Astrocyte of the spinal cord (primary cell): ENCODE measurements around the gene OSBPL3.

Source experiments
- DNase-seq: peaks from one replicate; pipeline ENCODE4 v3.0.0; 2011; ENCODE audit warnings: low read depth, low spot score
- H3K4me3 ChIP-seq: 2 replicates; pipeline ENCODE4 v1.5.1; 2011; ENCODE audit warnings: low read depth, mild to moderate bottlenecking, low read length, moderate library complexity
- in situ Hi-C: cut with HindIII; loops from 2 replicates; pipeline ENCODE4 v1.10.0; 2017; ENCODE audit warnings: low sequenced_read_pairs
- TF ChIP-seq, protein P1 (sequence below): IDR thresholded peaks from 2 replicates; pipeline ENCODE4 v1.5.1; 2012; ENCODE audit warnings: low read depth, mild to moderate bottlenecking, low read length, inconsistent platforms

The OSBPL3 gene

DNA sequence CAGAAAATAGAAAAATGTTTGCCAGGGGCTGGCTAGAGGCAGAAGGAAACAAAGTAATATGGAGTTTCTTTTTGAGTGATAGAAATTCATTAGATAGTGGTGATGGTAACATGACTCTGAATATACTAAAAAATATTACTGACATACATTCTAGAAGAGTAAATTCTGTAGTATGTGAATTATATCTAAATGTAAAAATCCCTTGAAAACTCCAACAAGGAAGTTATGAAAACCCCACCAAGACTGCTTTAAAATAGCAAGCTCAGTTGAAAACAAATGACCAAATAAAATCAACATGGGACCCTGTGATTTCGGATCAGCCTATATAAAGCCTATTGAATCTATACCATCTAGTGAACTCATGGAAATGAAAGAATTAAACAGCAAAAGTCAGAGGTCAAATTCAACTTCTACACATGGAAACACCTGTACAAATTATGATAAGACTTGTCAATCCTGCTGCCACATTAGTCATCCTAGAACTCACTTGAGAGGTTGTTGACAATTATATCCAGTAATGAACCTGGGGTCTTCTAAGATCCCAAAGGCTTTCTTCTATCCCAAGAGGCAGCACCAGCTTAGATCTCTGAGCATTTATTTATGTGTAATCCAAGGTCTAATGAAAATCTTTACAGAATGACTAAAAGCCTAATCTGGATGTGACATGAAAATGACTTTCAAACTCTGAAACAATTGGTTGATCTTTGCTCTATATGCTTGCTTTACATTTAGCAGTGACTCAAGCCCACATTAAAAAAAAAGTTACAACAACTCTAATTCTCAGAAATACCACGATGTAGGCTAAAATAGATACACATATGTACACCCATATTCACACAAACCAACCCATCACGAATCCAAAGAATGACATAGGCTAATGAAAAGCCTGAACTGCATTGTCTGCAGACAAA is 59.3 kb downstream of the OSBPL3 start:
- H3K4me3 ChIP-seq, result no peak overlapping the region
- no peak for DNase-seq
- in situ Hi-C loops, result no loop called here
- TF ChIP-seq, protein P1, sequence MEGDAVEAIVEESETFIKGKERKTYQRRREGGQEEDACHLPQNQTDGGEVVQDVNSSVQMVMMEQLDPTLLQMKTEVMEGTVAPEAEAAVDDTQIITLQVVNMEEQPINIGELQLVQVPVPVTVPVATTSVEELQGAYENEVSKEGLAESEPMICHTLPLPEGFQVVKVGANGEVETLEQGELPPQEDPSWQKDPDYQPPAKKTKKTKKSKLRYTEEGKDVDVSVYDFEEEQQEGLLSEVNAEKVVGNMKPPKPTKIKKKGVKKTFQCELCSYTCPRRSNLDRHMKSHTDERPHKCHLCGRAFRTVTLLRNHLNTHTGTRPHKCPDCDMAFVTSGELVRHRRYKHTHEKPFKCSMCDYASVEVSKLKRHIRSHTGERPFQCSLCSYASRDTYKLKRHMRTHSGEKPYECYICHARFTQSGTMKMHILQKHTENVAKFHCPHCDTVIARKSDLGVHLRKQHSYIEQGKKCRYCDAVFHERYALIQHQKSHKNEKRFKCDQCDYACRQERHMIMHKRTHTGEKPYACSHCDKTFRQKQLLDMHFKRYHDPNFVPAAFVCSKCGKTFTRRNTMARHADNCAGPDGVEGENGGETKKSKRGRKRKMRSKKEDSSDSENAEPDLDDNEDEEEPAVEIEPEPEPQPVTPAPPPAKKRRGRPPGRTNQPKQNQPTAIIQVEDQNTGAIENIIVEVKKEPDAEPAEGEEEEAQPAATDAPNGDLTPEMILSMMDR, result no peak

DNA sequence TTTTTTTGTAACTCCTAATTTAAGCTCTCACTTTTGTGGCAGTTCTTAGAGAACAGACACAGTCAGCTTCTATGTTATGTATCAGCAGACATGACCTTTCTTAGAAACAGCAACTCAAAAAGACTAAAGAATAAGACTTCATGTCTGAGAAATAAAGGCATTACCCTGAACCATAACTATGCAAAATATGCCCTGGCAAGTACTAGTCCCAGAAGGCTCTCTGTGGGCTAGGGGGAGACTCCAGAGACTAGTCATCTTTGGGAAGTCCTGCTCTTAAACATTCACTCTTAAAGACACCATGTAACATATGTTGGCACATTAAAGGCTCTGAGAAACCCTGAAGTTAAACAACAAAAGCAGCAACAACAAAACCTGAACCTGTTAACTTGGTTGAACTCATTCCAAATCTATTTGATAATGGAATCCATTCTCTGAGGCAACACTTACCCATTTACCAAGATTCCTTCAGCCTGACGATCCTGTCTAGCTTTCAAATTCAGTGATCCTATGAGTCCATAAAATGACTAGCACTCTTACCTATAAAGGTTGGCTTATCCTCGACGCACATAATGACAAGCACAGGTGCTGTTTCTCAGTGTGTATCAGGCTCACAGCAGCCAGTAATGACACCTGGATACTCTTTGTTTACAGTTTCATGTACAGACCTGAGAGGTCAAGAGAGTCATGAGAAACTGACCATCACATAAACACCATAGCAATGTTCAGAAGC is 62.3 kb downstream of the OSBPL3 start:
- H3K4me3 ChIP-seq, result no peak overlapping the region
- in situ Hi-C loops, result no loop called here
- TF ChIP-seq, protein P1, result no peak
- peak; percentile 82 for DNase-seq

DNA sequence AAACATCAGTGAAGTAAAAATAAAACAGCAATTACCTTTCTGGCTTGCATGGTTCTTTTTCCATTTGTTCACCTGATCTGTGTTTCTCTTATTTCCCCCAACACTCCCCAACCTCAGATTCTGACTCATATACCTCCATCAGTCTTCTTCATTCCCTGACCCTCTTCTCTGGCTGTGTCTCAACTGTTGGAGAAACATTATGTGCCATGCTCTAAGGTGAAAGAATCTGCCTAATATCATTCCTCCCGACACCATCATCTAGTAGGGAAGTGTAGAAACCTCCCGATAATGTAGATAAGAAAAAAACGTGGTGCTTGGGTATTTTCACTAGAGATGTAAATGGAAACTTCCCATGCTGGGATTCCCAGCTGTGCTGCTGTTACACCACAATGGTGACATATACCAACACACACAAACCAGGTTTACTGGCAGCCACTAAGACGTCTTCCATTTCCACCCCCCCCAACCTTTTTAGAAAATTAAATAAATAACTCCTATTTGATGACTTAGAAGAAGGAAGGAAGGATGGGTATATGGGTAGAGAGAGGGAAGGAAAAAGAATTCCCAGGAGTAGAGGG is 63.4 kb downstream of the OSBPL3 start:
- no peak overlapping the region for H3K4me3 ChIP-seq
- no peak for DNase-seq
- TF ChIP-seq, protein P1, result no peak
- in situ Hi-C loops, result no loop called here

DNA sequence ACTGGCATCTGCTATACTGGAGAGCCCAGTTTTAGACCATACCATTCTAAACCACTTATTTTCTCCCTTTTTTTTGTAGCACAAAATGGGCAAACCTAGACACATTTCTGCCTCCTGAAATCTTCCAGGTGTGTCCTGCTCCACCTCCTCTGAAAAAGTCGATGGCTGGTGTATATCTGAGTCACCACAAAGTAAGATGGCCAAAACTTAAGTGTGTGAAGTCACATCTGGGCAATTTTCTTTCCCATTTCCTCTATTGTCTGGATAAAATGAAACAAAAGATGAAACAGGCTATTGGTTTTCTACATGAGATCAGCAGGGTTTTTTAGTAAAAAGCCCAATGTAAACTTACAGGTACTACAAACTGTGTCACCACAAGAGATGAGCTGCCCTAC is 65.5 kb downstream of the OSBPL3 start:
- no peak overlapping the region for H3K4me3 ChIP-seq
- no peak for DNase-seq
- in situ Hi-C loops, result no loop called here
- TF ChIP-seq, protein P1, result no peak

DNA sequence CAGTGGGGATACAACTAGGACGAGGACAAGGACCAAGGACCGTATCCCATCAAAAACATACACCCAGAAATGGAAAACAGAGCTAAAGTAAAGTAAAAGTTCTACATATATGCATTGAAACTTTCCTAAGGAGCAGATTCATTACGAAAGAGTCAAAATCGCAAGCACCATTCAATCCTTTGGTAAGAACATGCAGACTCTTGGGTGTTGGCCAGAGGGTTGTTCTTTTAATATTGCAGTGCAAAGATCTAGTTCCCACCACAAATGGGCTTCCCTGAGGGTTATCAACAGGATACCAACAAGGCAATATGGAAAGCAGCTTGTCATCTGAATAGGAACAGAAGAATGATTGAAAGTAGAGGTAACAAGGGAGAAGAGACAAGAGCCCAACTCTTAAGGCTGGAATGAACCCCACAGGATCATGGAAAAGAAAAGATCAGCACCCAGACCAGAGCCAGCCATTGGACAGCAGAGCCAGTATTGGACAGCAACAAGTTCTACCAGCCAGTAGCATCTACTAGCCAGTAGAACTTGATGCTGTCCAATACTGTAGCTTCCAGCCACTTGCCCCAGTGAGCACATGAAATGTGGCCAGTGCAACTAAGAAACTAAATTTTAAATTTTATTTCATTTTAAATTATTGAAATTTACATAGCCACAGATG is 66.0 kb downstream of the OSBPL3 start:
- TF ChIP-seq, protein P1, result no peak
- in situ Hi-C loops, result no loop called here
- DNase-seq, result no peak
- H3K4me3 ChIP-seq, result no peak overlapping the region

GRCh38 chr7:24912874-24913514 is 67.0 kb downstream of the OSBPL3 start:
- TF ChIP-seq, protein P1, result no peak
- H3K4me3 ChIP-seq, result no peak overlapping the region
- DNase-seq, result no peak
- in situ Hi-C loops, result no loop called here
